CD4-positive, alpha-beta T cell (primary cell): ENCODE data around the gene SPATA6. TPM values are rescaled to one million over a fixed set of nuclear protein-coding genes. Genes with fewer than 3 reads are reported as not detected.
"Not testable (repeated sequence)": the region's sequence is repeated elsewhere in the genome, so short reads cannot be mapped to it uniquely, and the experiment has no call there.

Source experiments
- ATAC-seq: fragments of 200-7000 bp; cut with Tn5 transposase; one replicate; pipeline ENCODE4 v1.10.0; 2022; ENCODE audit warnings: mild to moderate bottlenecking; ENCODE audit not compliant: poor library complexity
- CTCF ChIA-PET: fragments of 350-600 bp; sonication (Branson Sonifier 250); formaldehyde crosslinking; loops from one replicate; lab custom pipeline; 2021; ENCODE audit warnings: antibody characterized with exemption, inconsistent platforms; lab: Charles Lee
- POLR2A ChIA-PET: fragments of 350-600 bp; sonication (Branson Sonifier 250); formaldehyde crosslinking; loops from one replicate; lab custom pipeline; 2021; ENCODE audit warnings: antibody characterized with exemption, inconsistent platforms; lab: Charles Lee
- DNase-seq, 14 experiments: peaks; one replicate each; pipeline ENCODE4 v3.0.0-alpha.2; 2013 to 2020; ENCODE audit warnings: mixed read lengths in 2 of 14
- H3K27ac ChIP-seq, 2 donors: one replicate each; pipeline versions ENCODE4 v1.5.1 to v1.7.0; 2013; ENCODE audit warnings: low read length in 2 of 2, low read depth in 1 of 2, mild to moderate bottlenecking in 1 of 2
- H3K27me3 ChIP-seq, 2 experiments: 1 replicate in 1 of 2; 2 replicates in 1 of 2; pipeline versions ENCODE4 v1.6.1 to v1.7.0; 2013; ENCODE audit warnings: low read length in 2 of 2, control low read depth in 1 of 2, mild to moderate bottlenecking in 1 of 2, moderate library complexity in 1 of 2; ENCODE audit not compliant: insufficient read depth in 2 of 2, control insufficient read depth in 1 of 2
- H3K36me3 ChIP-seq: one replicate; pipeline ENCODE4 v1.6.1; 2013; ENCODE audit warnings: low read length, control low read depth; ENCODE audit not compliant: insufficient read depth
- H3K4me1 ChIP-seq: one replicate; pipeline ENCODE4 v1.6.1; 2013; ENCODE audit warnings: low read length, control low read depth; ENCODE audit not compliant: insufficient read depth
- H3K4me3 ChIP-seq: one replicate; pipeline ENCODE4 v1.5.1; 2013; ENCODE audit warnings: mild to moderate bottlenecking, low read length, moderate library complexity
- H3K9me3 ChIP-seq, 2 experiments: 1 replicate in 1 of 2; 2 replicates in 1 of 2; pipeline versions ENCODE4 v1.6.1 to v1.7.0; 2013; ENCODE audit warnings: low read length in 2 of 2, mild to moderate bottlenecking in 2 of 2, control low read depth in 1 of 2, moderate library complexity in 1 of 2; ENCODE audit not compliant: control insufficient read depth in 1 of 2, insufficient read depth in 1 of 2
- H3K27ac Mint-ChIP-seq: one replicate; pipeline ENCODE4 v1.8.0; 2020; ENCODE audit warnings: mixed read lengths
- H3K27me3 Mint-ChIP-seq: one replicate; pipeline ENCODE4 v1.8.0; 2021; ENCODE audit warnings: mixed read lengths
- H3K36me3 Mint-ChIP-seq: one replicate; pipeline ENCODE4 v1.8.0; 2021; ENCODE audit warnings: low read depth, mixed read lengths
- H3K4me1 Mint-ChIP-seq: one replicate; pipeline ENCODE4 v1.8.0; 2021; ENCODE audit warnings: low read depth, mixed read lengths
- H3K4me3 Mint-ChIP-seq: one replicate; pipeline ENCODE4 v1.8.0; 2020; ENCODE audit warnings: mild to moderate bottlenecking, mixed read lengths
- H3K9me3 Mint-ChIP-seq: one replicate; pipeline ENCODE4 v1.8.0; 2020; ENCODE audit warnings: mixed read lengths
- intact Hi-C, 2 experiments: fragments of 100-400 bp; cut with DNase I in 1 of 2; cut with micrococcal nuclease in 1 of 2; formaldehyde crosslinking; loops; one replicate each; pipeline versions ENCODE4 v1.15.1 to v1.9.0; 2023 to 2025; cut with DNase I, micrococcal nuclease
- total RNA-seq, 174 experiments: library from RNA in 2 of 174; stranded (reverse) in 2 of 174; gene quantifications; one replicate each; pipeline ENCODE4 v1.2.3 and lab custom pipeline; 2021 to 2026
- TF ChIP-seq, protein P1 (sequence below): fragments of 200-600 bp; IDR thresholded peaks from one replicate; pipeline ENCODE4 v1.8.0; 2022; ENCODE audit warnings: antibody characterized with exemption, mild to moderate bottlenecking

SPATA6 gene
- total RNA-seq, 2 experiments from 2014 or later = 3.2 to 4.1 TPM

DNA sequence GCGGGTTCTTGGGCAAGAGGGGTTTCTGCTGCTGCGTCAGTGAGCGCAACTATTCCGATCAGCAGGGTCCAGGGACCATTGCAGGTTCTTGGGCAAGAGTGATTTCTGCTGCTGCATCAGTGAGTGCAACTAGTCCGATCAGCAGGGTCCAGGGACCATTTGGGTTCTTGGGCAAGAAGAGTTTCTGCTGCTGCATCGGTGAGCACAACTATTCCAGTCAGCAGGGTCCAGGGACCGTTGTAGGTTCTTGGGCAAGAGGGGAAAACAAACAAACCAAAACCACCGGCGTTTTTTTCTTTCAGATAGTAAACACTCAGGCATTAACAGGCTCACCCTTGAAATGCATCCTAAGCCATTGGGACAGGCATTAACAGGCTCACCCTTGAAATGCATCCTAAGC lies 32.6 kb downstream of the SPATA6 start:
- DNase-seq (no peak), ATAC-seq (no peak)
- H3K36me3 Mint-ChIP-seq = no peaks in the 10 kb centered on the region
- H3K27ac ChIP-seq = no peak overlapping the region
- no peak overlapping the region for H3K4me3 ChIP-seq
- intact Hi-C loops = no loop called here
- TF ChIP-seq, protein P1, sequence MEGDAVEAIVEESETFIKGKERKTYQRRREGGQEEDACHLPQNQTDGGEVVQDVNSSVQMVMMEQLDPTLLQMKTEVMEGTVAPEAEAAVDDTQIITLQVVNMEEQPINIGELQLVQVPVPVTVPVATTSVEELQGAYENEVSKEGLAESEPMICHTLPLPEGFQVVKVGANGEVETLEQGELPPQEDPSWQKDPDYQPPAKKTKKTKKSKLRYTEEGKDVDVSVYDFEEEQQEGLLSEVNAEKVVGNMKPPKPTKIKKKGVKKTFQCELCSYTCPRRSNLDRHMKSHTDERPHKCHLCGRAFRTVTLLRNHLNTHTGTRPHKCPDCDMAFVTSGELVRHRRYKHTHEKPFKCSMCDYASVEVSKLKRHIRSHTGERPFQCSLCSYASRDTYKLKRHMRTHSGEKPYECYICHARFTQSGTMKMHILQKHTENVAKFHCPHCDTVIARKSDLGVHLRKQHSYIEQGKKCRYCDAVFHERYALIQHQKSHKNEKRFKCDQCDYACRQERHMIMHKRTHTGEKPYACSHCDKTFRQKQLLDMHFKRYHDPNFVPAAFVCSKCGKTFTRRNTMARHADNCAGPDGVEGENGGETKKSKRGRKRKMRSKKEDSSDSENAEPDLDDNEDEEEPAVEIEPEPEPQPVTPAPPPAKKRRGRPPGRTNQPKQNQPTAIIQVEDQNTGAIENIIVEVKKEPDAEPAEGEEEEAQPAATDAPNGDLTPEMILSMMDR = no peak
- no peaks in the 10 kb centered on the region for H3K27me3 ChIP-seq
- POLR2A ChIA-PET = no interaction called here
- no peaks in the 10 kb centered on the region for H3K36me3 ChIP-seq
- CTCF ChIA-PET = no interaction called here
- H3K27ac Mint-ChIP-seq = no peak overlapping the region
- no peaks in the 10 kb centered on the region for H3K27me3 Mint-ChIP-seq
- H3K4me1 Mint-ChIP-seq = no peaks in the 10 kb centered on the region
- H3K4me3 Mint-ChIP-seq = no peak overlapping the region
- H3K9me3 Mint-ChIP-seq = peaks cover 9% of the 10 kb centered on the region
- peaks cover 4 to 7% of the 10 kb centered on the region in 2 experiments for H3K9me3 ChIP-seq
- no peaks in the 10 kb centered on the region for H3K4me1 ChIP-seq

DNA sequence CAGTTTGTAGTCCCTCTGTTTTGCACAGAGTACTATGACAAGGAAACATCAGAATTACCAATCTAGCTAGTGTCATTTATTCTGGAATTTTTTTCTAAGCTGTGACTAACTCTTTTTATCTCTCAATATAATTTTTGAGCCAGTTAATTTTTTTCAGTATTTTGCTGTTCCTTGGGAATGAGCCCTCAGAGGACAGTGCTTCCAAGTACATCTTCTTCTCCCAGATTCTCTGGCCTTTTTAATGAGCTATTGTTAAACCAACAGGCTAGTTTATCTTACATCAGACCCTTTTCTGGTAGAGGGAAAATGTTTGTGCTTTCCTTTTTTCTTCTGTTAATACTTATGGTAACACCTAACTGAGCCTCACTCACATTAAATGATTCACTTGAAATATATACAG lies 34.6 kb downstream of the SPATA6 start:
- POLR2A ChIA-PET, H3K36me3 Mint-ChIP-seq, H3K36me3 ChIP-seq, H3K9me3 ChIP-seq, H3K27ac Mint-ChIP-seq, H3K4me3 ChIP-seq, H3K4me1 ChIP-seq, ATAC-seq, H3K27me3 ChIP-seq, intact Hi-C loops, H3K27me3 Mint-ChIP-seq, H3K9me3 Mint-ChIP-seq, H3K27ac ChIP-seq, H3K4me3 Mint-ChIP-seq, DNase-seq, H3K4me1 Mint-ChIP-seq: not testable (repeated sequence)
- CTCF ChIA-PET = interaction anchor here (0.7 kb wide), 1 partner anchor 25 kb away, joined by 3 read pairs; no protein-coding TSS in a partner anchor

DNA sequence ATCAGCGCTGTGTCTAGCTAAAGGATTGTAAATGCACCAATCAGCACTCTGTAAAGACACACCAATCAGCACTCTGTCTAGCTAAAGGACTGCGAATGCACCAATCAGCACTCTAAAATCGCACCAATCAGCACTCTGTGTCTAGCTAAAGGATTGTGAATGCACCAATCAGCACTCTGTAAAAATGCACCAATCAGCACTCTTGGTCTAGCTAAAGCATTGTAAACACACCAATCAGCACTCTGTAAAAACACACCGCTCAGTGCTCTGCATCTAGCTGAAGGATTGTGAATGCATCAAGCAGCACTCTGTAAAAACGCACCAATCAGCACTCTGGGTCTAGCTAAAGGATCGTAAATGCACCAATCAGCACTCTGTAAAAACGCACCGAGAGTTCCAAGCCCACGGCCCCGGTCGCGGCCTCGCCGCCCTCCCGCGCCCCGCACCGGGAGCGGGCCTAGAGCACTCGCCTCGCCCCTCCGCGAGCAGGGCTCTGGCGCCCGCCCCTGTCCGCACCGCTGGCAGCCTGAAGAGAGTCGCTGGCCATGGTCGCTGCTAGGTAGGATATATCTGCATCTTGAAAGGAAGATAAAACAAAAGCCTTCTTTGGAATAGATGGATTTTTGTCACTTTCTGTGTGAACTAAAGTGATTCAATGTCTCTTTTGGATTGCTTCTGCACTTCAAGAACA lies 36.5 kb downstream of the SPATA6 start:
- intact Hi-C loops, H3K4me3 ChIP-seq, H3K4me1 Mint-ChIP-seq, ATAC-seq, H3K27me3 Mint-ChIP-seq, H3K9me3 Mint-ChIP-seq, H3K36me3 Mint-ChIP-seq, H3K4me1 ChIP-seq, H3K27me3 ChIP-seq, H3K36me3 ChIP-seq, H3K27ac ChIP-seq, H3K4me3 Mint-ChIP-seq, DNase-seq, H3K27ac Mint-ChIP-seq, H3K9me3 ChIP-seq, CTCF ChIA-PET, POLR2A ChIA-PET: not testable (repeated sequence)

DNA sequence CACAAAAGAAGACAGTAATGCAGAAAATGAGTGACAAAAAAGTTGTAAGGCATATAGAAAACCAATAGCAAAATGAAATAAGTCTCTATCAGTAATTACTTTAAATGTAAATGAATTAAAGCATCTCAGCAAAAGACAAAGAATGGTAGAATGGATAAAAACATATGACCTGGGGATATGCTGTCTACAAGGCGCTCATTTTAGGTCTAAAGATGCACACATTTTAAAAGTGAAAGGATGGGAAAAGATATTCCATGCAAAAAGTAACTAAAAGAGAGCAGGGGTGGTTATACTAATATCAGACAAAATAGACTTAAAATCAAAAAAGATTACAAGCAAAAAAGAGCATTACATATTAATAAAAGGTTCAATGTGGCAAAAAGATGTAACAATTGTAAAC lies 41.2 kb downstream of the SPATA6 start:
- no peaks in the 10 kb centered on the region for H3K27me3 ChIP-seq
- DNase-seq = no peak
- no peak for ATAC-seq
- no peak overlapping the region for H3K4me3 Mint-ChIP-seq
- H3K27ac ChIP-seq = no peak overlapping the region
- no peak overlapping the region for H3K4me3 ChIP-seq
- H3K9me3 ChIP-seq = peaks cover 0 to 4% of the 10 kb centered on the region in 2 experiments
- no peaks in the 10 kb centered on the region for H3K4me1 ChIP-seq
- CTCF ChIA-PET = no interaction called here
- H3K4me1 Mint-ChIP-seq = no peaks in the 10 kb centered on the region
- H3K27me3 Mint-ChIP-seq = no peaks in the 10 kb centered on the region
- H3K36me3 ChIP-seq = no peaks in the 10 kb centered on the region
- H3K36me3 Mint-ChIP-seq = no peaks in the 10 kb centered on the region
- TF ChIP-seq, protein P1 = no peak
- H3K9me3 Mint-ChIP-seq = no peaks in the 10 kb centered on the region
- no peak overlapping the region for H3K27ac Mint-ChIP-seq
- POLR2A ChIA-PET = no interaction called here
- intact Hi-C loops = no loop called here
